Measurements from ENCODE around the gene CCDC187. TPM values are rescaled to one million over a fixed set of nuclear protein-coding genes. Genes with fewer than 3 reads are reported as not detected.

CCDC187 gene
- total and polyA plus RNA-seq, 2 experiments from 2014 or later: 0.13 to 1.3 TPM

DNA sequence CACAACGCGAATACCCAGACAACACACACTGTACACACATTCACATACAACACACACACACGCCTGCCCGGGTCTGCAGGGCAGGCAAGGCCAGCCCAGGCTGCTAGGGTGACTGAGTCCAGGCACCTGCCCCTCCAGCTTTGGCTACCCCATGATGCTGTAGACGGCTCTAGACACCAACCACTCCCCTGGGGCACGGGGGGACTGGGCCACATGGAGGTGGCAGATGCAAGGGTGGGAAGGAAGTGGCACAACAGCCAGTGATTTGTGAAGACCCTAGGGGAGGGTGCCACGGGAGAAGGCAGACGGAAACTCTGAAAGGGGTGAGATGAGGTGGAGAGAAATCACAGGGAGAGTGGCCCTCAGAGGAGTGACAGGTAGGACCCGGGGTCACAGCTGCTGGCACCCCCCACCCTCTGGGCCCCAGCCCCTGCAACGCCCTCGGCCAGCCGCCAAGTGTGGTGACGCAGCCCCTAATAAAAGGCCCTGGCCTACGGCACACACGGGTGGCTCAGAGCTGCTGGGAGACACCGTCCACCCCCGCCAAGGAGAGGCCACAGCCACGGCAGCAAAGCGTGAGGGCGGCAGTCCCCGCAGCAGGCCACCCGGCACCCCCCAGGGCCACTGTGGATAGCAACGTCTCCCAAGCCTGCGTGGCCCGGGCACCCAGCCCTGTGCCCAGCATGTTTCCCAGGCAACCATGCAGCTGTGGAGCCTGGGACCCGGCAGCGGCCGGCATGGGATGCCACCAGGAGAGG, 6.6 kb upstream of the CCDC187 start:
- Histone ChIP-seq H3K27me3 (no peaks in the 10 kb centered on the region), H3K4me3 (no peak overlapping the region), H3K36me3 (no peaks in the 10 kb centered on the region), H3K4me1 (ENCODE audit: low read depth) (no peaks in the 10 kb centered on the region), H3K9me3 (ENCODE audit: low read depth) (no peaks in the 10 kb centered on the region), H3K27ac (no peak overlapping the region)
- TF ChIP-seq, protein P1, sequence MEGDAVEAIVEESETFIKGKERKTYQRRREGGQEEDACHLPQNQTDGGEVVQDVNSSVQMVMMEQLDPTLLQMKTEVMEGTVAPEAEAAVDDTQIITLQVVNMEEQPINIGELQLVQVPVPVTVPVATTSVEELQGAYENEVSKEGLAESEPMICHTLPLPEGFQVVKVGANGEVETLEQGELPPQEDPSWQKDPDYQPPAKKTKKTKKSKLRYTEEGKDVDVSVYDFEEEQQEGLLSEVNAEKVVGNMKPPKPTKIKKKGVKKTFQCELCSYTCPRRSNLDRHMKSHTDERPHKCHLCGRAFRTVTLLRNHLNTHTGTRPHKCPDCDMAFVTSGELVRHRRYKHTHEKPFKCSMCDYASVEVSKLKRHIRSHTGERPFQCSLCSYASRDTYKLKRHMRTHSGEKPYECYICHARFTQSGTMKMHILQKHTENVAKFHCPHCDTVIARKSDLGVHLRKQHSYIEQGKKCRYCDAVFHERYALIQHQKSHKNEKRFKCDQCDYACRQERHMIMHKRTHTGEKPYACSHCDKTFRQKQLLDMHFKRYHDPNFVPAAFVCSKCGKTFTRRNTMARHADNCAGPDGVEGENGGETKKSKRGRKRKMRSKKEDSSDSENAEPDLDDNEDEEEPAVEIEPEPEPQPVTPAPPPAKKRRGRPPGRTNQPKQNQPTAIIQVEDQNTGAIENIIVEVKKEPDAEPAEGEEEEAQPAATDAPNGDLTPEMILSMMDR (IDR thresholded peaks at IDR 0.05; ENCODE audit: low read depth, low read length): no peak
- DNase-seq (ENCODE audit: low read depth in 1 of 2, low spot score in 1 of 2): no peak

- Histone ChIP-seq H3K4me1 (ENCODE audit: low read depth) (no peaks in the 10 kb centered on the region), H3K4me3 (no peak overlapping the region), H3K27ac (no peak overlapping the region), H3K36me3 (no peaks in the 10 kb centered on the region), H3K27me3 (no peaks in the 10 kb centered on the region), H3K9me3 (ENCODE audit: low read depth) (no peaks in the 10 kb centered on the region)
- no peak for DNase-seq (ENCODE audit: low read depth in 1 of 2, low spot score in 1 of 2)
- TF ChIP-seq, protein P1 (IDR thresholded peaks at IDR 0.05; ENCODE audit: low read depth, low read length): no peak
Measured at GRCh38 chr9:136309806-136310220, 5.9 kb upstream of the CCDC187 start.

GRCh38 chr9:136309101-136309801, 5.4 kb upstream of the CCDC187 start:
- no peak overlapping the region for H3K4me3 ChIP-seq
- H3K4me1 ChIP-seq (ENCODE audit: low read depth): no peaks in the 10 kb centered on the region
- no peaks in the 10 kb centered on the region for H3K9me3 ChIP-seq (ENCODE audit: low read depth)
- no peak overlapping the region for H3K27ac ChIP-seq
- no peaks in the 10 kb centered on the region for H3K27me3 ChIP-seq
- H3K36me3 ChIP-seq: no peaks in the 10 kb centered on the region
- DNase-seq (ENCODE audit: low read depth in 1 of 2, low spot score in 1 of 2): no peak
- TF ChIP-seq, protein P1 (IDR thresholded peaks at IDR 0.05; ENCODE audit: low read depth, low read length): no peak

GRCh38 chr9:136308702-136309053, 4.8 kb upstream of the CCDC187 start:
- Histone ChIP-seq H3K36me3 (no peaks in the 10 kb centered on the region), H3K4me1 (ENCODE audit: low read depth) (no peaks in the 10 kb centered on the region), H3K9me3 (ENCODE audit: low read depth) (no peaks in the 10 kb centered on the region), H3K27ac (no peak overlapping the region), H3K4me3 (no peak overlapping the region), H3K27me3 (no peaks in the 10 kb centered on the region)
- DNase-seq (ENCODE audit: low read depth in 1 of 2, low spot score in 1 of 2): no peak
- TF ChIP-seq, protein P1 (IDR thresholded peaks at IDR 0.05; ENCODE audit: low read depth, low read length): no peak

GRCh38 chr9:136308006-136308701, 4.3 kb upstream of the CCDC187 start:
- Histone ChIP-seq H3K4me3 (no peak overlapping the region), H3K27me3 (no peaks in the 10 kb centered on the region), H3K4me1 (ENCODE audit: low read depth) (no peaks in the 10 kb centered on the region), H3K36me3 (no peaks in the 10 kb centered on the region), H3K27ac (no peak overlapping the region), H3K9me3 (ENCODE audit: low read depth) (no peaks in the 10 kb centered on the region)
- TF ChIP-seq, protein P1 (IDR thresholded peaks at IDR 0.05; ENCODE audit: low read depth, low read length): no peak
- DNase-seq (ENCODE audit: low read depth in 1 of 2, low spot score in 1 of 2): no peak

Measured in cardiac muscle cell (in vitro differentiated cells and primary cell).